Activated B cell treated with CpG ODN at 0.5 μM for 24 hours (primary cell): ENCODE data around the gene MGME1. TPM values are rescaled to one million over a fixed set of nuclear protein-coding genes. Genes with fewer than 3 reads are reported as not detected.

ENCODE experiments used
- ATAC-seq: fragments of 200-7000 bp; cut with Tn5 transposase; one replicate; pipeline ENCODE4 v1.10.0; 2021; ENCODE audit warnings: low read depth, mild to moderate bottlenecking, moderate library complexity
- CTCF ChIA-PET: fragments of 350-600 bp; sonication (Branson Sonifier 250); formaldehyde crosslinking; loops from one replicate; lab custom pipeline; 2021; ENCODE audit warnings: antibody characterized with exemption; lab: Charles Lee
- POLR2A ChIA-PET: fragments of 350-600 bp; sonication (Branson Sonifier 250); formaldehyde crosslinking; loops from one replicate; lab custom pipeline; 2021; ENCODE audit warnings: antibody characterized with exemption; lab: Charles Lee
- DNase-seq: peaks from one replicate; pipeline ENCODE4 v3.0.0; 2022
- H3K27ac Mint-ChIP-seq: one replicate; pipeline ENCODE4 v1.8.0; 2020; ENCODE audit warnings: mixed read lengths
- H3K27me3 Mint-ChIP-seq: one replicate; pipeline ENCODE4 v1.8.0; 2021; ENCODE audit warnings: mixed read lengths
- H3K36me3 Mint-ChIP-seq: one replicate; pipeline ENCODE4 v1.8.0; 2021; ENCODE audit warnings: low read depth, mixed read lengths
- H3K4me1 Mint-ChIP-seq: one replicate; pipeline ENCODE4 v1.8.0; 2021; ENCODE audit warnings: mixed read lengths
- H3K4me3 Mint-ChIP-seq: one replicate; pipeline ENCODE4 v1.8.0; 2020; ENCODE audit warnings: mild to moderate bottlenecking, mixed read lengths
- H3K9me3 Mint-ChIP-seq: one replicate; pipeline ENCODE4 v1.8.0; 2020; ENCODE audit warnings: mixed read lengths
- CTCF ChIP-seq: fragments of 200-600 bp; IDR thresholded peaks from one replicate; pipeline ENCODE4 v1.8.0; 2022; ENCODE audit warnings: antibody characterized with exemption, mild to moderate bottlenecking
- intact Hi-C: fragments of 100-400 bp; cut with micrococcal nuclease; formaldehyde crosslinking; loops from one replicate; pipeline ENCODE4 v1.15.1; 2024
- total RNA-seq: library from RNA; stranded (reverse); gene quantifications from 2 replicates; pipeline ENCODE4 v1.2.3, GENCODE V29; 2022

The MGME1 gene
- total RNA-seq, 1 donor from 2014 or later: 19.0 TPM

GRCh38 chr20:18003897-18004296 lies 35.1 kb downstream of the MGME1 start:
- H3K4me1 Mint-ChIP-seq: peaks cover 33% of the 10 kb centered on the region

GRCh38 chr20:18004384-18005031 lies 35.7 kb downstream of the MGME1 start:
- Mint-ChIP-seq H3K27me3 (no peaks in the 10 kb centered on the region), H3K9me3 (no peaks in the 10 kb centered on the region), H3K36me3 (no peaks in the 10 kb centered on the region), H3K4me1 (peaks cover 33% of the 10 kb centered on the region), H3K4me3 (peak overlapping the region; percentile 67), H3K27ac (peak overlapping the region; percentile 81)
- TF ChIP-seq CTCF: no peak
- no peak for ATAC-seq
- intact Hi-C loops: loop anchor here (1.0 kb wide), 1 partner anchor 35 kb away; the partner anchor contains the start of gene MGME1
- no peak for DNase-seq
- ChIA-PET CTCF (interaction anchor here (1.1 to 2.5 kb wide), 3 partner anchors 8 to 322 kb away, joined by 3 to 12 read pairs (median 11); no protein-coding TSS in a partner anchor), POLR2A (interaction anchor here (0.5 to 1.6 kb wide), 13 partner anchors 14 to 434 kb away, joined by 3 to 11 read pairs (median 4); partner anchors contain the start of genes DSTN, KAT14, MGME1 and PET117)

More at GRCh38 chr20:18003897-18004296, 35.1 kb downstream of the MGME1 start:
- Mint-ChIP-seq H3K4me3 (peak overlapping the region; percentile 40), H3K27me3 (no peaks in the 10 kb centered on the region), H3K27ac (peak overlapping the region; percentile 81), H3K9me3 (no peaks in the 10 kb centered on the region), H3K36me3 (no peaks in the 10 kb centered on the region)
- DNase-seq: no peak
- POLR2A ChIA-PET: interaction anchor here (0.5 to 1.6 kb wide), 10 partner anchors 36 to 434 kb away, joined by 3 to 11 read pairs (median 4); partner anchors contain the start of genes DSTN, KAT14, MGME1 and PET117
- ATAC-seq: peak; percentile 53
- intact Hi-C loops: loop anchor here (1.0 kb wide), 2 partner anchors 15 to 133 kb away; partner anchors contain the start of genes KAT14 and PET117
- CTCF ChIA-PET: interaction anchor here (1.1 to 1.9 kb wide), 2 partner anchors 38 to 321 kb away, joined by 3 to 11 read pairs; no protein-coding TSS in a partner anchor
- TF ChIP-seq CTCF: no peak

GRCh38 chr20:18005170-18005989 lies 36.6 kb downstream of the MGME1 start:
- TF ChIP-seq CTCF: no peak
- Mint-ChIP-seq H3K27ac (peak overlapping the region; percentile 81), H3K4me3 (peak overlapping the region; percentile 67), H3K36me3 (no peaks in the 10 kb centered on the region), H3K9me3 (no peaks in the 10 kb centered on the region), H3K27me3 (no peaks in the 10 kb centered on the region), H3K4me1 (peaks cover 33% of the 10 kb centered on the region)
- DNase-seq: peak; percentile 26
- intact Hi-C loops: loop anchor here (1.0 kb wide), 1 partner anchor 36 kb away; the partner anchor contains the start of gene MGME1
- ATAC-seq: peak; percentile 86
- ChIA-PET POLR2A (interaction anchor here (0.6 to 1.5 kb wide), 8 partner anchors 35 to 436 kb away, joined by 3 to 7 read pairs (median 4); partner anchors contain the start of genes DSTN, RRBP1 and ZNF133), CTCF (interaction anchor here (0.6 to 2.5 kb wide), 4 partner anchors 9 to 323 kb away, joined by 3 to 12 read pairs (median 4); no protein-coding TSS in a partner anchor)

GRCh38 chr20:18005990-18006364 lies 37.2 kb downstream of the MGME1 start:
- Mint-ChIP-seq H3K27me3 (no peaks in the 10 kb centered on the region), H3K4me1 (peaks cover 33% of the 10 kb centered on the region), H3K4me3 (no peak overlapping the region), H3K36me3 (no peaks in the 10 kb centered on the region), H3K27ac (peak overlapping the region; percentile 81), H3K9me3 (no peaks in the 10 kb centered on the region)
- TF ChIP-seq CTCF: no peak
- CTCF ChIA-PET: interaction anchor here (0.6 to 2.5 kb wide), 3 partner anchors 10 to 23 kb away, joined by 3 to 12 read pairs (median 4); no protein-coding TSS in a partner anchor
- POLR2A ChIA-PET: interaction anchor here (0.9 to 1.5 kb wide), 7 partner anchors 36 to 436 kb away, joined by 3 to 7 read pairs (median 5); partner anchors contain the start of genes DSTN, RRBP1 and ZNF133
- ATAC-seq (no peak), DNase-seq (no peak)
- intact Hi-C loops: loop anchor here (1.0 kb wide), 1 partner anchor 37 kb away; the partner anchor contains the start of gene MGME1
